HG03139 (cell line): ENCODE data around the gene SLC3A2.
"Not testable (repeated sequence)": the region's sequence is repeated elsewhere in the genome, so short reads cannot be mapped to it uniquely, and the experiment has no call there.

Experiments
- ATAC-seq: cut with Tn5 transposase; IDR thresholded peaks from one replicate; pipeline ENCODE4 v1.9.1; 2021; ENCODE audit not compliant: unreplicated experiment

Gene SLC3A2

DNA sequence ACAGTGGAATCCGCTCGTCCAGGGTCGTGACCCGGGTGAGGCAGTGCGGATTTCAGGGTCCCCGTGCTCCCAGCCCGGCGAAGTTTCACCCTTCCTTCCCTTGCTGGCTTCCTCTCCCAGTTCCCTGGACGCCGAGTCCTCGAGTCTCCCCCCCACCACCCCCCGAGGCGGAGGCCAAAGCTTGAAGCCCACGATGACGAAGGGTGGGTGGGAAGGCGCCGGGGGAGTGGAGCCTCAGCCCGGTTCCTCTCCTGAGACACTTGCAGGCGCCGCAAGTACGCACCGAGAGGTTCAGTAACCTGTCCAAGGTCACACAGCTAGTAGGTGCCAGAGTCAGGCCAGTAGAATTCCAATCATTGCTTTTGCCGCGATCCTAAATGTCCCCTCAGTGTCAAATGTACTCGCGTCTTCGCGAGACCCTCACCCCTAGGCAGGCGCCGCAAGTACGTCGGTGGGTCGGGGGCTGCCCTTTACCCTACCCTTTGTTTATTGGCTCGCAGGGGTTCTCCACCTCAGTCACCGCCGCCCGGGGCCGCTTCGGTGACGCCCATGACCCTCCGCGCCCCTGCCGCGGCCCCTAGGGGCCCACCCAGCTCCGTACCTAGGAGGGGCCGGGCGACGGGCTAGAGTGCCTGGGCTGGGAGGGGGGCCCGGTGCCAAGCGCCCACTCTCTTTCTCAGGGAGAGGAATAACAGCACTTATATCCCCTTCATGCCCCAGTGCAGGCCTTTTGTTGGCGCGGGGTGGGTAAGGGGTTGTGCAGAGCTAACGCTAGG lies 46.2 kb downstream of the SLC3A2 start:
- ATAC-seq, result no peak

DNA sequence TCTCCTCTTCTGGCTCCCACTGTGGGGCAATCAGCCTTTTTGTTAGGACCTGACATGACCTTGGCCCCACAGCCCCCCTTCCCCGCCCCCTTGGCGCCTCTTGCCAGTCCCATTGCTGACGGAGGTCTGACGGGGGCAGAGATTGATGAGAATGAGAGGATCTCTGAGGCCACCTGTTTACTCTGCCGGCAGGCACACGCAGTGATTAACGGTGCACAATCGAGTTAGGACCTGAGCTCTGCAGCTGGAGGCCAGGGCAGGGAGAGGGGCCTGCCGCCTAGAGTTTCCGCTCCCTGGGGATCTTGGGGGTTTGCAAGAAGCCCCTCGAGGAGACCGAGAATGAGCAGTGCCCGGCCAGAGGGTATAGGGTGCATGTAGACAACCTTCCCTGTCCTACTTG lies 47.3 kb downstream of the SLC3A2 start:
- ATAC-seq, result no peak

GRCh38 chr11:62930157-62930556 lies 49.5 kb downstream of the SLC3A2 start:
- ATAC-seq, result no peak

- no peak for ATAC-seq
Measured at GRCh38 chr11:62930666-62931065, 50.0 kb downstream of the SLC3A2 start.

- ATAC-seq, result no peak
Measured at GRCh38 chr11:62931499-62932278, 51.0 kb downstream of the SLC3A2 start.

GRCh38 chr11:62933285-62933684 lies 52.6 kb downstream of the SLC3A2 start:
- ATAC-seq, result no peak

DNA sequence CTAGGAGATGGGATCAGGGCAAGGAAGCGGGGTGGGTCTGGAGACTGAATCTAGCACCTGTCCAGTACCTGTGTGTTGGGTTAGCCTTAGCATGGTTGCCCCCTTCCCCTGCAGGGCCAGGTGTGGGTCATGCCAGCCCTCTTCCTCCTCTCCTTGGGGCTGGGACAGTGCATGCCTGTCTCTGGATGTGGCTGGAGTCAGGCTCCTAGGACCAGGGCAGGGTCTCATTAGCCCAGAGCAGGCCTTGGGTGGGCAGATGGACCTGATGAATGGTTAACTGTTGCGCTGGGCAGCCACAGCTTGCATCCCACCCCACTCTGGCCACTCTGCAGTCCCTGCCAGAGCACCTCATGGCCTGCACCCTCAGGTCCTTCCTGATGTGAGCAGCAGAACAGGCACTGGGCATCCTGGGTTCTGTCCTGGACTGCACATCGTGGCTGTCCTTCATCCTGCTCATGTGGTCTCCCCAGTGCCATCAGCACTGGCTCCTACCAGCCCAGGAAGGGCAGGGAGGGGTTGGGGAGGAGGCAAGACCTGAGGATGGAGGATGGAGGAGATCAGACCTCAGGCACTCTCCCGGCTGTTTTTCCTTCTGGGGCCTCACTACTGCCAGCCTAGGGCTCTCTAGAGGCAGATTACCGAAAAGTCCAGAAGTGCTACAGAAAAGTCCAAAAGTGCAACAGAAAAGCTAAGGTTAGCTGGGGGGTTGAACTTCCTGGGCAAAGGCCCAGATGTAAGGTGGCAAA lies 53.2 kb downstream of the SLC3A2 start:
- ATAC-seq, result no peak

DNA sequence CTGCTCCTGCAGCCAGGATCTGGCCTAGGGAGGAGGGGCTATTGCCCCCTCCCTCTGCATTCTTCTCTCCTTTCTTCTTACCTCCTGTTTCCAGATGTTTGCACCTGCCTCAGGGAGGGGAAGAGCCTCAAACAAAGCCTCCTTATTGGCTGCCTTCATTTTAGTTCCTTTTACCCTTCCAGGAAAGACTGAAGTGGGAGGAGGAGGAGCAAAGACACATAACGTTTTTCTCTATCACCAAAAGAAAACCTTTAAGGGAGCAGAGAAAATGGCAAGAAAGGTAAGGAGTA lies 53.7 kb downstream of the SLC3A2 start:
- ATAC-seq, result no peak

DNA sequence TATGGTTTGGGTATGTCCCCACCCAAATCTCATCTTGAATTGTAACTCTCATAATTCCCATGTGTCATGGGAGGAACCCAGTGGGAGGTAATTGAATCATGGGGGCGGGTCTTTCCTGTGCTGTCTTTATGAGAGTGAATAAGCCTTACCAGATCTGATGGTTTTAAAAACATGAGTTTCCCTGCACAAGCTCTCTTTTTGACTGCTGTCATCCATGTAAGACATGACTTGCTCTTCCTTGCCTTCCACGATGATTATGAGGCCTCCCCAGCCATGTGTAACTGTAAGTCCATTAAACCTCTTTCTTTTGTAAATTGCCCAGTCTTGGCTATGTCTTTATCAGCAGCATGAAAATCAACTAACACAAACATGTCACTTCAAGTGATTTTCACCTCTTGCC lies 56.8 kb downstream of the SLC3A2 start:
- ATAC-seq, result not testable (repeated sequence)
